NCI-H2171 treated with DMSO at 0.1 percent for 48 hours (cell line): ENCODE measurements around the gene ANO6.

Source experiments
- DNase-seq: peaks from one replicate; lab custom pipeline; 2025; lab: John Stamatoyannopoulos, UW

Gene ANO6

GRCh38 chr12:45282411-45282810 lies 66.5 kb downstream of the ANO6 start:
- DNase-seq, result no peak

GRCh38 chr12:45284096-45284901 lies 68.4 kb downstream of the ANO6 start:
- no peak for DNase-seq

DNA sequence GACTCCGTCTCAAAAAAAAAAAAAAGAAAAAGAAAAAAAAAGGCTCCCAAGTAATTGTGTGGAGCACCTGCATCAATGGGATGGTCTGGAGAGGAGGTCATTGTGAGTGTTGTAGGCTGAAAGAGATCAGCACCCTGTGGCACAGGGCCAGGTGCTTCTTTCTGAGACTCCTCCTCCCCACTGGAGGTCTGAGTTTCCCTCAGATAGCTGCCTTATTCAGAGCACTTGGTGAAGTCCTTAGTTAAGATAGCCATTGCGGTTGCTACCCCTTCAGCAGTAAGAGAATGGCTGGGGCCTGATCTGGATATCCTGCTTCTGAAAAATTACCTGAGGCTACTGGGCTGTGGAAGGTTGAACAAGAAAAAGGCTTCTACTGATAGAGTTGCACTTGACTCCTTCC lies 69.8 kb downstream of the ANO6 start:
- DNase-seq, result no peak

GRCh38 chr12:45286621-45287020 lies 70.7 kb downstream of the ANO6 start:
- DNase-seq, result no peak

DNA sequence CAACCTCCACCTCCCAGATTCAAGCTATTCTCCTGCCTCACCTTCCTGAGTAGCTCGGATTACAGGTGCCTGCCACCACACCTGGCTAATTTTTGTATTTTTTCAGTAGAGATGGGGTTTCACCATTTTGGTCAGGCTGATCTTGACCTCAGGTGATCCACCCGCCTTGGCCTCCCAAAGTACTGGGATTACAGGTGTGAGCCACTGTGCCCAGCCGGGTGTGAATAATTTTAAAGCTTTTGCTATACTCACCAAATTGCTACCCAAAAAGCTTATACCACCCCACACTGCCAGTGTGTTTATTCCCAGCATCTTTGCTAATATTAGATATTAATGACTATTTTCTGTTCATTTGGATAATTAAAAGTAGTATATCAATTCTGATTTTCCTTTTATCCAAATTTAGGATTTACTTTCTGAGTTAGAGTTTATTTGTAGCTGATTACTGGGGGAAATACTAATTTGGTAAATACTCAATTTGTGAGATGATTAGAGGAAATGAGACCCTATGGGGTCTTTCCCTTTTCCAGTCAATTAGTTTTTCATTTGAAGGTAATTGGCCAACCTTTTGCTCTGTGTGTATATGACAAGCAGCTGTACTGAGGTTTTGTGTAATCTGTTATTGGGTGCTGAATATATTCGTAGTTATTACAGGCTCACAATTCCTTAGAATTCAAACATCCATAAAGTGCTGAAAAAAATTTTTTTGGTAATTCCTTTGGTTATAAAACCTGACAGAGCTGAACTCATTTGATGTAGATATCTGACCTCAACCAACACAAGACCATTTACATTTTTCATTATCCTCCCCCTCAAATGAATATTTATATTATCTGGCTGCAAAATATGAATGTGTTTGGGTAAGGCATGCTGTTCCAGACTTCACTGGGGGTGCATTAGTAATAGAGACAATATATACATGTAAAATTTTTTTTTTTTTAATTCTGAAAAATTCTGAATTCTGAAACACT lies 73.6 kb downstream of the ANO6 start:
- no peak for DNase-seq

DNA sequence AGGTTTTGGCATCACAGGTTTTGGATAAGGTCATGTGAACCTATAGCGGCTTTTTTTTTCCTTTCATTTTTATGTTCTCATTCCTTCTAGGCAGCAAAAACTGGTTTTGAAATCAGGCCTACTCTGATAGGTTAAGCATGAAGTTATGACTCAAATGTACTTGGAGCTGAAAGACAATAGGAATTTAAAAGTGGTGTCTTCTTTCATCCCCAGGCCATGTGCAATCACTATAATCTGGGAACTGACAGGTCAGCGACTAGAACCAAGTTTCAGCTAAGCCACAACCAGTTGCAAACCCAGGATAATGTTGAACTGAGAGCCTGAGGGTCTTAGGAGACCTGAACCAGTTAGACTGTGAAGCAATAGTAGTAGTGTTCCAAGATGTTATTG lies 74.3 kb downstream of the ANO6 start:
- DNase-seq, result no peak

DNA sequence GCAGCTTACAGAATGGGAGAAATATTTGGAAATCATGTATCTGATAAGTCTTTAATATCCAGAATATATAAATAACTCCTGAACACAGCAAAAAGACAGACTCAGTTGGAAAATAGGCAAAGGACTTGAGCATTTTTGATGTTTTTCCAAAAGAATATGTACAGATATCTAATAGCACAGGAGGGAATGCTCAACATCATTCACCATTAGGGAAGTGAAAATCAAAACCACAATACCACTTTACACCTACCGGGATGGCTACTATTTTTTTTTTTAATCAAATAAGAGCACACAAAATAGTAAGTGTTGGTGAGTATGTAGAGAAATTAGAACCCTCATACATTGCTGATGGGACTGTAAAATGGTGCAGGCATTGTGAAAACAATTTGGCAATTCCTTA lies 75.6 kb downstream of the ANO6 start:
- DNase-seq, result no peak

DNA sequence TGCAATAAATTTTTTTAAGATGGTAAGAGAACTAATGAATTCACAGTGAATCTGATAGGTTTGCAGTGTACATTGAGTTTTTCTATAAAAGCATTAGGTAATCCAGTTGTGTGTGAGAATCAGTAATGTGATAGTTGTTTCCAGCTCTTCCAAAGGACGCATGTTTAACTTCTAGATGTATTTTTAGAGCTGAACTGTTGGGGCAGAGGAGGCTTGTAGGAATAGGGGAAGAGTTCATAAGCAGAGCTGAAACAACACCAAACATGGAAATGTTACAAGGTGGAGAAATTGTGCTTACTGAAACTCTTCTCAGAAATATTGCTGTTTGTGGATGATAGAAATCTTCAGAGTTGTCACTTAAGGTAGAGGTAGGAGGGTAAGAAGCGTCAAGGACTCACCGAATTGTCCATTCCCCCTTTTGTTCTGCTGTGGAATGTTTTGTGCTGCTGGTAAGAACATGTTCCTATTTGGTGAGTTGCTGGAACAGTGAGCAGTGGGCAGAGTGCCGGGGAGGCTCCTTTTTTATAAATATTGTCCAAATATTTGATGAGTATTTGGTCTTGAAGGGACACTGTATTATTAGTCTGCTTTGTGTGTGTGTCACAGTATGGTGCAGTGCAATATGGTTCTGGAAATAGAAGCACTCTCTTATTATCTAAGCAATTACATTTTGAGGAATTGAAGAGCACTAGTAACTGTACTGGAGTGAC lies 76.7 kb downstream of the ANO6 start:
- DNase-seq, result no peak

DNA sequence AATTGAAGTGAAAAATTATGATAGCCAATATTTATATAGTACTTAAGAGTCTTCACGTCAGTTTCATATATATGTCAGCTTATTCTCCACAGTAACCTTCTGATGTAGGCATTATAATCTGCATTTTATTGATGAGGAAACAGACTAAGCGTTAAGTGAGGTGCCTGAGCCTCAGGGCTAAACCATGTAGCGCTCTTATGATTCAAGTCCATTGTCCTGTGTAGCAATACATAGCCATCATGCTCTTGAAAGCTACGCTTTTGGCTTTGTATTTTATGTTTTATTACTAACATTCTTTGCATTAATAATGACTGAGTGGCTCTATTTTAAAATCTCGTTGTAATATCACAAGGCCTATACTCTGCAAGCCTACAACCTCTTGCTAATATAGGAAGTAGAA lies 79.0 kb downstream of the ANO6 start:
- DNase-seq, result no peak

DNA sequence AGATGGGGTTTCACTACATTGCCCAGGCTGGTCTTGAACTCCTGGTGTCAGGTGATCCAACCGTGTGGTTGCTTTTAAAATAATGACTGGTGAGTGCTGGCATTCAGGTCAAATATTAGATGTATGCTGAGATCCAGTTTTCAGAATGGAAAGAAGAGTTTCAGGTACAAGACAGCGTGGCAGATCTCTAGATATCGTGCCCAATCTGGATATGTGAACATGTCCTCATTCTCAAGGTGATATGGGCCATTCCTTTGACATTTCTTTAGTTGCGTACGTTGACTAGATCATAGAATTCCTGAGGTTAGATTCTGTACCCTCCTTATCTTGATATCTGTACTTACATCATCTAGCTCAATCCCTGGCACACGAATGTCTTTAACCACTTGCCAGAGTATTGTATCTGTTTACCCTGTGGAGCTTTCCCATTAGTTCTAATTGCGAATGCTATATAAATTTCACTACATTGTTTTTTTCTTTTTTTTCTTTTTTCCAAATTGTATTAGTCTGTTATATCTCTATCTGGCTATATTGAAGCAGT lies 80.2 kb downstream of the ANO6 start:
- DNase-seq, result no peak

DNA sequence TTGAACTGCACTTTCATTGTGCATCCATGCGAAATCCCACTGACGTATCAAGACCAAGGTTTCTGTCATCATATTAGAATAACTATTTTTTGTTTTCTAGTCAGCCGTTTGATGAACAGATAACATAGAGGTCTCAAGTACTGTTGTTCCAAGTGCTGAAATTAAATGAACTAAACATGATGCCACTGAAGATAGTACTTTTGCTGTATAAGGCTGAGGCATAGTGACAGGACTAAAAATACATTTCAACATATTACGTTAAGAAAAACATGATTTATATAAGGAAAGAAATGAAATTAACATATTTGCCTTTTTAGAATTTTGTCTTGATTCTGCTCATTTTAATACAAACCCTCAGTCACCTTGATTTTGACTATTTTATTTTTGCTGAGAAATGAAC lies 82.2 kb downstream of the ANO6 start:
- DNase-seq, result no peak

DNA sequence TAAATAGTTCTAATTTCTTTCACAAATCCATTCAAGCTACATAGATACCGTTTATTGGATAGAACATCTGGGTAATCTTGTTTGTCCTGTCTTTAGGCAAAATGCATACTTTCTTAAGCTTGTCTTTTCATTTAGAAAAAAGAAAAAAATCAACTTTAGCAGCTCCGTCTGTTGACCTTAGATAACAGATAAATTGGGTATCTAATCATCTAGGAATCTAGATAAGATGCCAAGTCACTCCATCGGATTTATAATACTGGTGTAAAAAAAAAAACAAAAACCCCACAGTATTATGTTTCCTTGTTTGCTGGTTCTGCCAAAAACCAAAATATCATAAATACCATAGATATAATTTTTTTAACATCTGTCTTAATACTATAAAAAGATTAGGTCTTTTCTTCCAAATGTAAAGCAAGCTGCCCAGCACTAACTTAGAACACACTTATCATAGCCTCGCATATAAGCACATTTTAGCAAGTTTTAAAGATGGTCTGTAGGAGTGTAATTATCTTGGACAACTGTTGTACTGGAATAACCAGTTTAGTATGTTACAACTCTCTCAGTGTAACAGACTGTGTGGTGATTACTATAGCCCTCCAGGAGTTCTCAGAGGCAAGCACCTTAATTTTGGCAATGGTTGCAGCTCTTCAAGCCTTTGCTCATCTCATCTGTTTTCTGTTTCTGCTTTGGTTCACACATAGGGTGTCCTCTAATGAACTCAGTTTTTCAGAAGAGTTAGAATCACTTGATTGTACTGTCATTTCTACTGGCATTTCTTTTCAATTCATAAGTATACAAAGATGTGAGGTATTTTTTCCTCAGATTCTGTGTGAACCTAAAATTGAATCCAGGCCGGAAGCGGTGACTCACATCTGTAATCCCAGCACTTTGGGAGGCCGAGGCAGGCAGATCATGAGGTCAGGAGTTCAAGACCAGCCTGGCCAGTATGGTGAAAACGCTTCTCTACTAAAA lies 83.1 kb downstream of the ANO6 start:
- DNase-seq, result no peak

- no peak for DNase-seq
Measured at GRCh38 chr12:45302621-45303369, 86.9 kb downstream of the ANO6 start.

GRCh38 chr12:45303945-45304344 lies 88.0 kb downstream of the ANO6 start:
- no peak for DNase-seq

DNA sequence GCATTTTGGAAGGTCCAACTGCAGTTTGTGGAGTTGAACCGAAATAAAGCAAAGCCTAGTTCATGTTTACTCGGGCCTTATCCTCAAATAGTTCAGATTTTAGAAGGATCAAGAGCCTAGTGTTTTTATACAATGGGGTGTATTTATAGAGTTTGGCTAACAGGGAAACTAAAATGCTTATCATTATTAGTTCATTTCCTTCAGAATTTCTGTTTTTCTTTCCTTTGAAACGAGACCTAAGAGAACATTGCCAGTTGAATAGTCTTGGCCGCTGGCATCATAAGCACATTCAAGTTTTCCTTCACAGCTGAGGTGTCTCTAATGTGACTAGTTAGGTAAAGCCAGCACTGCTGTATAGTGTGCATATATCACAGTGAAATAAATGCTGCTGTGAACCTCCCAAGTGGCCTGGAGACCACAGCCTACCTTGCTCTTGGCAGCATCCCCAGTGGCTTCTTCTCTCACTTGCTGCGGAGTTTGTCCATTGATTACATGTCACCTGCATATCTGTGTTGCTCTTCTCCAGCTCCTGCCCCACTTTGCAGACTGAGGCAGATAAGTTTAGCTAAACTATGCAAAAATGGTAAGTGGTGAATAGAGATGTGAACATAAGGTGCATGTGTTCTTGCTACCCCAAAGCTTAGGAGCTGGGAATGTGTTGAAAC lies 88.8 kb downstream of the ANO6 start:
- DNase-seq, result no peak

- DNase-seq, result no peak
Measured at GRCh38 chr12:45305907-45306306, 90.0 kb downstream of the ANO6 start.

GRCh38 chr12:45309836-45310626 lies 94.1 kb downstream of the ANO6 start:
- DNase-seq, result no peak

GRCh38 chr12:45310627-45310968 lies 94.7 kb downstream of the ANO6 start:
- DNase-seq, result no peak

GRCh38 chr12:45312012-45312411 lies 96.1 kb downstream of the ANO6 start:
- no peak for DNase-seq
